Amniotic stem cell (primary cell): Measurements from ENCODE around the gene TPP1.

Experiments used
- DNase-seq: peaks from one replicate; lab custom pipeline; 2025; lab: John Stamatoyannopoulos, UW

The TPP1 gene

DNA sequence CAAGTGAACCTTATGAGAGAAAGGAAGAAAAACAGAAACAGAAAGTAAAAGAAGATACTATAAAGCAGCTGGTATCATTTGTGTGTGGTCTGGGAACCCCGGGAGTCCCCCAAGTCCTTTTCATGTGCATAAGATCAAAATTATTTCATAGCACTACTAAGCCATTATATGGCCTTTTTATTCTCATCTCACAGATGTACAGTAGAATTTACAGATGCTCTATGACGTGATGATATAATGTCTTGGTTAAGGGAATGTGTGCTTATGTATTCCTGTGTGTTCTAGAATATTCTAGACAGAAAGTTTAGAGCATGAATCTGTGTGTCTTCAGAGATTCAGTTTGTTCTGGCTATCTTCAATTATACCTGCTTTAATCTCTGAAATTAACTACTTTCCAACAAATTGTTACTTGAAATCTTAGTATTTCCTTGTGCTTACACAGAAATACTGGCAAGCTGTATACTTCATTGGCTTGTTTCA, 8.6 kb upstream of the TPP1 start:
- no peak for DNase-seq

DNA sequence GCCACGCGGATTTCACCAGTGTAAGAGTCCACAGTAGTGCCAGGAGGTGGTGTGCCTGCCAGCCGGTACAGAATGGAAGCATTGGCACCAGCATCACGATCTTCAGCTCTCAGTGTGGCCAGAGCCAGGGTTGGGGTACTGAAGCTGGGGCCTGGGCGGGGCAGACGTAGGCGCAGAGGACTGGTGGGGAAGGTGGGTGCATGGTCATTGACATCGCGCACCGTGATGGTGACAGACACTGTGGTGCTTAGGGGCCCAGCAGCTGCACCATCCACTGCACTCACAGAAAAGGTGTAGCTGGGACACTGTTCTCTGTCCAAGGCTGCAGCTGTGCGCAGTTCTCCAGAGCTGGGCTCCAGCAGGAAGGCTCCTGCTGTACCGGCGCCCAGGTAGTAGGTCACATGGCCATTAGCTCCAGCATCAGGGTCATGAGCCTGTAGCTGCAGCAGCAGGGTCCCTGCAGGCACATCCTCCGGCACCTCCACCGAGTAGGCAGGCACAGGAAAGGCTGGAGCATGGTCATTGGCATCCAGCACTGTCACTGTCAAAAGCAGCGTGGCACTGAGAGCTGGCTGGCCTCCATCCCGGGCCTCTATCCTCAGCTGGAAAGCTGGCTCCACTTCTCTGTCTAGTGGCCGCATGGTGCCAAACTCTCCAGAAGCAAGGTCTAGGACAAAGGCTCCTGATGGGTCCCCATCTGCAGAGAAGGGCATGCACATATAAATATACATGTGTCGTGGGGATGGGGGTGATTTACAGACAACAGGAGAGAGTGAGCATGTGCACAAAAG, 7.9 kb upstream of the TPP1 start:
- DNase-seq: no peak

DNA sequence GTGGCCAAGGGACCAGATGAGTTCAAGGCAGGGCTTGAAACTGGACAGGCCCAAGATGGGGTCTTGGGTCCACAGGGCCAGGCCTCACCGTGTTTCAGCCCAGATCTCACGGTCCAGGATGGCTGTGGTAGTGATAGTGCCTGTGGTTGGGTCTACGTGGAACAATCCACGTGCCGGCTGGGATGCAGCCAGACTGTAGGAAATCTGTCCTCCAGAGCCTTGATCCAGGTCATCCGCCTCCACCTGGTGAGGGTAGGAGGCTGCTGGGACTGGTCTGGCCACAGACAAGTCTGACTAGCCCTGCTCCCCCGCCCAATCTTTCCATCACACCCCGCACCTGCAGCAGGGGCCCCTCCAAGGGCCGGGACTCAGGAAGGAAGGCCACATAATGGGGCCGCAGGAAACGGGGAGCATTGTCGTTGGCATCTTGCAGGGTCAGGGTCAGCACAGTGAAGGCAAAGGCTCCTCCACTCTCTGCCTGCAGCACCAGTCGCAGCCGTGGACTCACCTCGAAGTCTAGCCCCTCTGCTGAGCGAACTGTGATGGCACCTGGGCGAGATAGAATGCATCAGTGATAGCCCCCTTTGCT, 6.7 kb upstream of the TPP1 start:
- no peak for DNase-seq

DNA sequence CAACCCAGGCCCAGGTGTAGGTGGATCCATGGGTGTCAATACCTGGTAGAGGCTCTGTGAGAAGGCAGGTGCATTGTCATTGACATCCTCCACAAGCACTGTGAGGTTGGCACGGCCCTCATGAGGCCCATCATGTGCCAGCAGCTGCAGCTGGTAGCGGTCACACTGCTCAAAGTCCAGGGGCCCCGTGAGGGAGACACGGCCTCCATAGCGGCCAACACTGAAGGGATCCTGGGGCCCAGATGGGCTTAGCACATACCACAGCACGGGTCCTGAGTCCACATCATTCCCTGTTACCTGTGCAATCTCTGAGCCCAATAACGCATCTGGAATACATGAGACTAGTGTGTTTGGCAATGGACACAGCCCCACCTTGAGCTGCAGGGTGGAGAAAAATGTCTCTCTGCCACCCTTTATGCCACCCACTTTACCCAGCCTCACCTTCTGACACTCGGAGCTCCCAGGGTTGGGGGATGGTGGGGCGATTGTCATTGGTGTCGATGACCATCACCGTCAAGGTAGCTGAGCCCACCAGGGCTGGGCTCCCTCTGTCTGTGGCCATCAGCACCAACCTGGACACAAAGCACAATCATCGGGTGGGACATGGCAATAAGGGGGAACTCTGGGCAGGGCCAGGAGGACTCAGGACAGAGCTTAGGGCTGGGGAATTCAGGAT, 6.1 kb upstream of the TPP1 start:
- DNase-seq: no peak

DNA sequence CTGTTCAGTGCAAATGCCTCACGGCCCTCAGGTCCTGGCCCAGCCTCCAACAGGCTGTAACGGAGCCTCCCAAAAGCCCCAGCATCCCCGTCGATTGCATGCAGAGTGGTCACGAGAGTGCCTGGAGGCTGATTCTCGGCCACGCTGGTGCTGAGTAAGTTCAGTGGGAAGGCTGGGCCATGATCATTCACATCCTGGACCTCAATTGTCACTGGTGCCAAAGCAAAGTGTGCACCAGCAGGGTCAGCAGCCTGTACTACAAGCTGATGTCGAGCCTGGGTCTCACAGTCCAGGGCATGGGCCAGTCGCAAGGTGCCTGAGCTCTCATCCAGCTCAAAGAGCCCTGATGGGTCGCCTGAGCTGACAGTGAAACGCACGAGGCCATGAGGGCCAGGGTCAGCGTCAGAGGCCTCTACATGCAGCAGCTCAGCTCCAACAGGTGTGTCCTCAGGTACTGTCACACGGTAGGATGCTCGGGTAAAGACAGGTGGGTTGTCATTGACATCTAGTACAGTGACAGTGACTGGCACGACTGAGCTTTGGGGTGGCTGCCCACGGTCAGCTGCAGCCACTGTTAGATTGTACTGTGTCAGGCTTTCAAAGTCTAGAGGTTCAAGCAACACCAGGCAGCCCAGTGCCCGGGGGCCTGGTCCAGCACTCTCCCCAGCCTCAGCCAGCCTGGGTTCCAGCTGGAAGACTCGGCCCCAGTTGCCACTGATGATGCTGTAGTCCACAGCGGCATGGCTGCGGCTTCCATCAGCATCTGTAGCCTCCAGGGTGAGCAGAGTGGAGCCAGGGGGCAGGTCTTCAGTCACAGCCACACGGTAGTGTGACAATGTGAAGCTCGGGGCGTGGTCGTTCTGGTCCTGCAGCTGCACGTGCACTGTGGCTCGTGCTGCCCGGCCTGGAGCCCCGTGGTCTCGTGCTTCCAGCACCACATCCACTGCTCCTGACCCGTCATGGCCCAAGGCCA, 4.5 kb upstream of the TPP1 start:
- no peak for DNase-seq

DNA sequence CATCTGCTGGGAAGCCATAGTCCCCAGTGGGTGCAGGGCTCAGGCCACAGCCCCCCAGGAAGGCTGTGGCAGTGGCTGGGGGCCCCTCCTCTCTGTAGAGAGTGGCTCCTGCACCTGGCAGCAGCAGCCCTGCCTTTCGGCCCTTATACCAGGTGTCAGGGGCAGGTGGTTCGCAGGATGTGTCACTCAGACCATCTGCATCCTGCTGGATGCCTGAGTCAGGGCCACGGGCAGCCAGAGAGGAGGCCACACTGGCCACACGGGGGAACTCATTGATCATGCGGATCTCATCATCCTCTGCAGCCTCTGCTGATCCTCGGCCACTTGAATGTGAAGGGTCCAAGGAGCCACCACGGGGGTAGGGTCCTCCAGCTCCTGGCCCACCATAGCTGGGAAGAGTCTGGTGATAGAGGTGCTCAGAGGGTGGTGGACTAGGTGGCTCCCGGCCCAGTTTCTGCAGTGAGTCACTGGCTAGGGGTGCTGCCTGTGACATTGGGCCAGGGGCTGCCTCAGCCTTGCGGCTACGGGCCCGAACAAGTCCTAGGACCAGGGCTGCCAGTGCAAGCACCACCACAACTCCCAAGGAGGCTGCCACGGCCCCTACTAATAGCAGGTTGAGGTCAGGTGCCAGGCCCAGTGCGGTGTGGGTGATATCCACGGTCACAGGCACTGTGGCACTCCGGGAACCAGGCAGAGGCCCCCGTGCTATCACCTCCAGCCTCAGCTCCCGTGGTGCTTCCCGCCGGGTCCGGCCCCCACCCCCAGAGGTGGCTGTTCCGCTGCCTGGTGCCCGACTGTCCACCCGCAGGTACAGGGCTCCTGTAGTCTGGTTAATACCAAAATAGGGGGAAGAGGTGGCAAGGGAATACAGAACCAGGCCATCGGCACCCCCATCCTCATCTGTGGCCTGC, 3.3 kb upstream of the TPP1 start:
- no peak for DNase-seq

DNA sequence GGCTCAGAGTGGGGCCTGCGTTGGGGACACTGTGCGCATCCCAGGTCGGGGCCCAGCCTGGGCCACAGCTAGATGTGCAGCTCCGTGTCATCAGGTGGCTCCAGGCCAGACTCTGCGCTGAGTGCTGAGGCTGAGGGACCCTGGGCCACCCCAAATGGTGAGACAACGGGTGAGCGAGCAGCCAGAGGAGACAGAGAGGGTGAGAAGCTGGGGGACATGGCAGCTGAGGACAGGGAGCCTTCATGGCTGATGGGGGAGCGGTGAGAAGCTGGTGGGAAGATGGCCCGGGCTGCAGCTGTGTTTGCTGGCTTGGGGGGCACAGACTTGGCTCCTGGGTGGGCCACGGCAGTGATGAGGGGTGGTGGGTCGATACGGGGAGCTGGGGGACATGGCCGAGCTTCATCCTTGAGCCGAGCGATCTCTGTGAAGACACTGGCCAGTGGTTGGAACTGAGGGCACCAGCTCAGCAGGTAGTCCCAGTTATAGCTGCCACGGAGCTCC, 2.5 kb upstream of the TPP1 start:
- DNase-seq: no peak

DNA sequence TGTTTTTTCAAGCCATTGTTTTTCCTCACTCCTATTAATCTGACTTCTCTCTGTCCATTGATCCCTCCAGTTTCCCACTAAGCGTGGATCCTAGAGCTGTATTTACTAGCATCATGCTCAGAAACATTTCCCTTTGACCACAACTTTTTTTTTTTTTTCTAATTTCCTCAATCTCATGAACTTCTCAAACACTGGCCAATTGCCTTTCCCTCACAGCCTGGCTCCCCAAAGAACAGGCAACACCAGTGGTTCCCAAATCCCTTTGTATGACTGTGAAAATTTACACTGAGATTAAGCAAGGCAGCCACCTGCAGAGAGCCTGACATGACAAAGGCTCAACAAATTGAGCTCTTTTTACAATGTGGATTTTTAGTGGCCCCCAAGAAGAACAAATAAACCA, 1.4 kb upstream of the TPP1 start:
- DNase-seq: no peak

DNA sequence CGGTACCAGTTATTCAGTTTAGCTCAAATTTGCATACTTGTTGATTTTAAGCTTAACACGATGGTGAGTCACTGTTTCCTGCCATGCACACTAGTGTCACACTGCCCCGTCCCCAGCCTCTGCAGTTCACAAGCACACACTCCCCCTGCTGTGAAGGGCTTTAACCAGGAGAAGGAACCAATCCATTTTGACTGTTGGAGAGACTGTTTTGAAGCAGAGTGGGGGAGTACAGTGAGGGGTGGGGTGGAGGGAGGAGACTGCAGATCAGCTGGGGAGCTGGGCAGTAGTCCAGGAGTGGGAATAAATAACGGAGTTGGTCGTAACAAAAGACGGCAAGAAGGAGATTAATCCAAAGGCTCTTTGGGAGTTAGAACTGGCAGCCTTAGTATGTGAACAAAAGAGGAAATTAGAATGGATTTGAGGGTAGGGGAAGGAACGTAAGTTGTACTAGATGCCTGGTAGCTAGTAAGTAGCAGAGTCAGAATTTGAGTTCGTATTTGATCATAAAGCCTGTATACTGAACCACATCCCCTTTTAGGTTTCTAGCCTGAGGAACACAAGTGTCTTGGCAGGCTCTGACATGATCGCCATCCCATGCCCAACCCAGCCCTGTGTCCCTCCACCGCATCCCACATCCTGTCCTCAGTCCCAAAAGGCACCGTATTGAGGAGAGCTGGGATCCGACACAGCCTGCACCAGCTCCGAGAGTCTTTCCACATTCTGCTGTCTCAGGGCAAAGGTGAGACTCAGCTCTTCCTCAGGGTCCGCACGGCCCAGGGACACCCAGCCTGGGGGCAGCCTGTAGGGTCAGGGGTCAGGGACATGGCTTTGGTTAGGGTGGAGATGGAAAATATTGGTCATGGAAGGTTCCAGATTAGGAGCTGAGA, 862 bp downstream of the TPP1 start:
- peak; percentile 65 for DNase-seq

DNA sequence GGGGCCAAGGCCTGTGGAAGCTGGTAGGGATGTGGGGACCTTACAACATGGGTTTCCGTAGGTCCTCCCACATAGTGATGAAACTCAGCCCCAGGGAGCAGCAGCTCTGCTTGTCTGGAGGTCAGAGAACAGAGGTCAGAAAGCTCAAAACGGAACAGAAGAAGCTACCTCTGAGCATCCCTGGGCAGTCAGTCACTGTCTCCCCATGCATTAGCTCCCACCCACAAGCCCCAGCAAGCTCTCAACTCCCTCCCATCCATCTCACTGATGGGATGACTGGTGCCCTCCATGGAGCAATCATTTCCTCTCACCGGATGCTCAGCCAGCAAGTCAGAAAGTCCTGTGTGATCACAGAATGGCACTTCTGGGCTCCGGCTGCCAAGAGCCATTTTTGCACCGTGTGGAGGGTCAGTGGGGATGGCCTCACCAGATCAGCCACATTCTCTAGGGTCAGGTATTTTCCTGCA, 1.9 kb downstream of the TPP1 start:
- DNase-seq: no peak

DNA sequence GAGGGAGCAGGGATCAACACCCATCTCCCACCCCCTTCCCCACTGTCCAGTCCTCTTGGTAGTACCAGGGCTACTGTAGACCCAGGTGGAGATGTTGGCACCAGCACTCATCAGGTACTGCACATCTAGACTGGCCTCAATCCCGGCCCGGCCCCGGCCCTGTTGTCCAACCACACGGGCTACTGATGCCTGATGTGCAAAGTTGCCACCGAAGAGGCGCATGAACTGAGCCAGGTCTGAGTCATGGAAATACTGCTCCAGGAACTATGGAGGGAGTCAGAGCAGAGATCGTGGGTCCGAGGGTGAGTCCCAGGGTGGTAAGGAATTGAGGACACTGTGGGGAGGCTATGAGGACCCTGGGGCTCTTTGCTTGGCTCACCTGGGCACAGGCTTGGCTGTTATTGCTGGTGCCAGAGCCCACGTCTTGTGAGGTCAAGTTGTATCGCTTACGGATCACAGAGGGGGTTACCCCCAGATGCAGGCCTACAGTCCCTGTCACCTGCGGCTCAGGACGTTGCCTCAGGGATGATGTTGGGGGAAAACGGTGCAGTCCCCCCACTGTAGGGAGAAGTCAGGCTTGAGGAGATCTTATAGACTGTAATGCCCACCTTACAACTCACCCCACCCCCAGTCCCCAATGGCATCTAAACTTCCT, 2.5 kb downstream of the TPP1 start:
- DNase-seq: no peak

DNA sequence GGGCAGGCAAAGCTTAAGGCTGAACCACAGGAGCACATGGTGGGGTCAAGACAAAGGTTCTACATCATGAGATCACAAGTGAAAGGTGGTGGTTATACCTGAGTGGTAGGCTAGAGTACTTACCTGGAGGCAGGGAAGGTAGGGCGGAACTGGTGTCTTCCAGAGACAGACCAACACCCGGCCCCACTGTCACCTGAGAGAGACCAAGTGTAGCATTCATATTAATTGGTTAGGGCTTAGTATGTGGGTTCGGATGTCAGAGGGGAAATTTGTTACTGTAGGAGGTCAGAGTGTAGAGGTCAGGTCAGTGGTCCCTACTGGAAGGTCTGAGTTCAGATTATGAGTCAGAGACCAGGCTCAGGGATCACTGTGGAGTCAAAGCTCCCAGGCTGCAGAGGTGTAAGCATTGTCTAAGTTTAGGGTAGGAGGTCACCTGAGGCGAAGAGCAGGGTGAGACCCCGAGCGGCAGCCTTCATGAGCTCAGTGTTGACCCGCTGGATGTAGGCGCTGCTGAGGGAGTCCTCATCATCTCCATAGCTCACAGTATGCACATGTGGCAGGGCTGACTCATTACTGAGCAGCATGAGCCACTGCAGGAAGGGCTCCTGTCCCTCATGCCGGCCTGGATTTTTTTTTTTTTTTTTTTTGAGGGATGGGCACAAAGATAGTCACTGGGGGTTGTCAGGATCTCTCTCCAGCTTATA, 3.2 kb downstream of the TPP1 start:
- DNase-seq: no peak

DNA sequence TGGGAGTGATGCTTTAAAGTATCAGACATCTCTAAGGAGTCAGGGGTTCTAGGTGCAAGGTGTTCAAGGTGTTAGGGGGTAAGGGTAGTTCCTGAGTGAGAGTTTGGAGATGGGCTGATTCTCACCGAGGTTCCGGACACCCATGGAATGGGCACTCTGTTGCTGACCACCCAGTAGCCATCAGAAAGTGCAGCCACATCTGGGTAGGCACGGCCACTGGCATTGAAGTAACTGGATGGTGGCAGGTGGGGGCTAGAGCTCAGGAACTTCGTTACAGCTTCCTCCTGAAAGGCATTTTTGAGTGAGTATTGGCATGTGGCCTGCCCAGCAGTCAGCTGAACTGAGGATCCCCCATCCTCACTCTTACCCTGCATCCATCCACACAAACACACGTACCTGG, 4.2 kb downstream of the TPP1 start:
- DNase-seq: no peak

DNA sequence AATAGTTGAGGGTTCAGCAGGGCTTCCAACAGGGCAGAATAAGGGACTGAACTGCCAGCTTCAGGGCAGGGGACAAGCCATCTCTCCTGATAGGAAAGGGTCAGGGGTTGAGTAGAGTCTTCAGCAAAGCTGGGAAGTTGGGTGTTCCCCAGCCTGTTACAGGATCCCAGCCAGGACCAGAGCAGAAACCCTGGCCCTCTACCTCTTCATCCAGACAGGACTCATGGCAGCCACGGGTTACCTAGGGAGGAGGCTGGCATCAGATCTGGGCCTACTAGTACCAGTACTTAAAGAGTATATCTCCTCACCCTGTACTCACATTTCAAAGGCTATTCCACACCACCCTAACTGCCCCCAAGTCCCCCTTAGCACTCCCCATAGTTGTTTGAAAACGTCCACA, 4.8 kb downstream of the TPP1 start:
- no peak for DNase-seq

DNA sequence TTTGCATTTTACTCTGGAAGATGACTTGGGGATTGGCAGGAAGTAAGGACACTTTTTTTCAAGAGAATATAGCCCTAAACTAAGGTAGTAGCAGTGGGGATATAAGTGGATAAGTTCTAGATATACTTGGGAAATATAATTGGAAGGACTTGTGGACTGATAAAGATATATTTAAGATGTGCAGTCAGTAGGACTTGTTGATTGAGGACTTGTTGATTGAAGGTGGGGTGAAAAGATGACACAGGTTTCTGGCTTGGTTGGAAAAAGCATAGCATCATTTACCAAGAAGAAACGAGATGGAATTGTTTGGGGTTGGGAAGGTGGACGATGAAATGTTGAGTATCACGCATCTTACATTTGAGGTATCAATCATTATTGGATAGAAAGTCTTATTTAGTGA, 5.7 kb downstream of the TPP1 start:
- no peak for DNase-seq

DNA sequence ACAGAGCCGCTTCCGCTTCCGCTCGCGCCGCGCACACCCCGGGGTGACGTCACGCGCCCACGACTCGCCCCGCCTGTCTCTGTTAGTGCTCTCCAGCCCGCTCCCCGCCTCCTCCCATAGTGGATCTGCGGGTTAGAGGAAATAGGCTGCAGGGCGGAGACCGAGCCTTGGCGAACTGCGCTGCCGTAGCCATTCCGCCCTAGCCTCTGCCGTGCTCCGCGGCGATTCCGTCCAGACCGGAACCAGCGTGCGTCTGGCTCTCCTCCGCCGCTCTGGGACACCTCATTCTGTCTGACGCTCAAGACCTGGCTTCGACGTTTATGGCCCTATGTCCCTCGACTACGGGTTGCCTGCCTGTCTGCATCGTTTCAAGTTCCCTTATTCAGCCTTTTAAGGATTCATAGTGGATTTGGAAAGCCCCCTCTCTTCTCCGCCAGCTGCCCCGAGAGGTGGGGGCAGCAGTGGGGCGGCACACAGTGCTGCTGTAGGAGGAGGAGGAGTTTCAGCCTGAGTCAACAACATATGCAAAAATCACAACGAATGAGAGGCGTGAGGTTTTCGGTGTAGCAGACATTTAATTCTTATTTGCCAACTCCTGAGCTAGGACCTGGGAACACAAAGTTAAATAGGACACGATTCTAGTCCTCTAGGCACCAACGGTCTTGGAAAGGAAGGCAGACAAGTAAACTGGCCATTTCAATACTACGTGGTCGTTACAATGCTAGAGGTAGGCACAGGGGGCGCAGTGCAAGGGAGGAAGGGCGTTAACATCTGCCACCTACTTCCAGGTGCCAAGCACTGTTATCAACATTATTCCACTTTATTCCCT, 6.8 kb downstream of the TPP1 start, which contains the start of gene TAF10:
Gene TAF10, minus strand, starts transcription at position 4 of the 829 bp plus-strand sequence. CDS start 27 bp downstream, outside the sequence.
- peak; percentile 95 for DNase-seq

DNA sequence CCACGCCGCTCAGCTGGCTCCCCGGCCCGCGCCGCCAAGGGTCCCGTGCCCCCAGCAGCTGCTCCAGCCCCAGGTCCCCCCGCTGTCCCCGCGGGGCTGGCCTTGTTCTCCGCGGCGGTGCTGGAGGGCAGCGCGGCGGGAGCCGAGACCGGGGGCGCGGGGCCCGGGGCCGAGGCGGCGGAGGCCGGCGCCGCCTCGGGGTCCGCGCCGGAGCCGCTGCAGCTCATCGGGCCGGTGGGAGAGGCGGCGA, 7.3 kb downstream of the TPP1 start:
- no peak for DNase-seq
